GM23338 (cell line): ENCODE results near the gene BBOX1.

Experiments used
- CREB1 ChIP-seq: fragments of 250-450 bp; sonication (Bioruptor Pico); IDR thresholded peaks from 2 replicates; pipeline ENCODE4 v1.5.0; 2020; ENCODE audit warnings: low read depth, mild to moderate bottlenecking, moderate library complexity
- CTCF ChIP-seq, 2 experiments: fragments of 200-600 bp in 1 of 2; sonication (generic) in 1 of 2; conservative IDR thresholded peaks; 2 replicates each; pipeline versions ENCODE4 v1.5.1 to v1.6.1; 2016 to 2017; ENCODE audit warnings: antibody characterized with exemption in 2 of 2, low read depth in 2 of 2, mild to moderate bottlenecking in 2 of 2, moderate library complexity in 1 of 2

- TF ChIP-seq CTCF (conservative IDR thresholded peaks at IDR 0.05; ENCODE audit: low read depth in 2 of 2) (no peak), CREB1 (no peak)
These were observed 132.9 kb downstream of the BBOX1 start for GRCh38 chr11:27173545-27173944.
